SK-N-SH (cell line): ENCODE measurements around the gene INPPL1. TPM values are rescaled to one million over a fixed set of nuclear protein-coding genes. Genes with fewer than 3 reads are reported as not detected.

Experiments
- CTCF ChIA-PET: fragments of 300-600, 350-600 bp; formaldehyde crosslinking; extraction: SDS; loops from one replicate; lab custom pipeline; 2021; lab: Yijun Ruan, JAX
- POLR2A ChIA-PET: fragments of 350-600 bp; sonication (Branson Sonifier 250); formaldehyde crosslinking; extraction: SDS; loops from one replicate; lab custom pipeline; 2020; ENCODE audit warnings: antibody characterized with exemption, inconsistent platforms; lab: Yijun Ruan, JAX
- DNase-seq: peaks from one replicate; pipeline ENCODE4 v3.0.0; 2012
- H2AFZ ChIP-seq: fragments of 200-600 bp; sonication (generic); 2 replicates; pipeline ENCODE4 v1.8.1; 2016; ENCODE audit warnings: antibody characterized with exemption, mild to moderate bottlenecking, low read depth
- H3F3A ChIP-seq: fragments of 200-600 bp; sonication (generic); replicated peaks from 2 replicates; pipeline ENCODE3; 2016; ENCODE audit warnings: antibody characterized with exemption, mild to moderate bottlenecking; ENCODE audit not compliant: insufficient read depth
- H3K27ac ChIP-seq, 2 experiments: fragments of 200-500 bp in 1 of 2; fragments of 200-600 bp in 1 of 2; sonication (Bioruptor generic) in 1 of 2; sonication (generic), shearing (Covaris generic) in 1 of 2; 2 replicates each; pipeline versions ENCODE4 v1.5.1 to v1.6.1; 2014 to 2016; ENCODE audit warnings: low read depth in 2 of 2, inconsistent platforms in 1 of 2, low read length in 1 of 2, mild to moderate bottlenecking in 1 of 2, mixed read lengths in 1 of 2
- H3K27me3 ChIP-seq: fragments of 200-600 bp; sonication (generic), shearing (Covaris generic); 2 replicates; pipeline ENCODE4 v1.6.1; 2016; ENCODE audit warnings: mixed run types; ENCODE audit not compliant: insufficient read depth
- H3K36me3 ChIP-seq, 2 experiments: fragments of 200-500 bp in 1 of 2; fragments of 200-600 bp in 1 of 2; sonication (Bioruptor generic) in 1 of 2; sonication (generic) in 1 of 2; replicated peaks in 1 of 2; 2 replicates each; pipeline versions ENCODE3 to v1.5.1; 2014 to 2016; ENCODE audit warnings: low read length in 1 of 2, mild to moderate bottlenecking in 1 of 2; ENCODE audit not compliant: insufficient read depth in 2 of 2, control insufficient read depth in 1 of 2
- H3K4me1 ChIP-seq, 2 experiments: fragments of 200-500 bp in 1 of 2; fragments of 200-600 bp in 1 of 2; sonication (Bioruptor generic) in 1 of 2; sonication (generic), shearing (Covaris generic) in 1 of 2; 2 replicates each; pipeline versions ENCODE4 v1.5.1 to v1.6.1; 2014 to 2016; ENCODE audit warnings: low read depth in 1 of 2, low read length in 1 of 2, mixed run types in 1 of 2; ENCODE audit not compliant: insufficient read depth in 2 of 2, control insufficient read depth in 1 of 2
- H3K4me2 ChIP-seq: fragments of 200-600 bp; sonication (generic), shearing (Covaris generic); 2 replicates; pipeline ENCODE4 v1.6.1; 2017; ENCODE audit warnings: mixed run types
- H3K4me3 ChIP-seq, 2 experiments: fragments of 200-500 bp in 1 of 2; fragments of 200-600 bp in 1 of 2; sonication (Bioruptor generic) in 1 of 2; sonication (generic), shearing (Covaris generic) in 1 of 2; 2 replicates each; pipeline versions ENCODE4 v1.5.1 to v1.8.1; 2014 to 2016; ENCODE audit warnings: low read depth in 2 of 2, inconsistent platforms in 1 of 2, low read length in 1 of 2, mild to moderate bottlenecking in 1 of 2, mixed read lengths in 1 of 2, moderate library complexity in 1 of 2
- H3K79me2 ChIP-seq: fragments of 200-600 bp; sonication (generic); 2 replicates; pipeline ENCODE4 v1.8.1; 2017; ENCODE audit warnings: mild to moderate bottlenecking; ENCODE audit not compliant: insufficient read depth
- H3K9ac ChIP-seq: fragments of 200-600 bp; sonication (generic); 2 replicates; pipeline ENCODE4 v1.6.1; 2017; ENCODE audit warnings: mixed run types
- H3K9me2 ChIP-seq: fragments of 200-600 bp; sonication (generic); 2 replicates; pipeline ENCODE4 v1.6.1; 2017; ENCODE audit warnings: mixed run types
- H3K9me3 ChIP-seq: fragments of 200-600 bp; sonication (generic); 2 replicates; pipeline ENCODE4 v1.6.1; 2017; ENCODE audit warnings: mixed run types, mild to moderate bottlenecking, moderate library complexity
- H4K20me1 ChIP-seq: fragments of 200-600 bp; sonication (generic); 2 replicates; pipeline ENCODE4 v1.6.1; 2017; ENCODE audit warnings: mild to moderate bottlenecking, mixed run types; ENCODE audit not compliant: insufficient read depth
- EP300 ChIP-seq, 2 experiments: IDR thresholded peaks; 2 replicates each; pipeline versions ENCODE4 v1.4.0 to v1.6.1; 2012; ENCODE audit warnings: borderline replicate concordance in 1 of 2, low read depth in 1 of 2, low read length in 1 of 2
- EZH2phosphoT487 ChIP-seq: fragments of 200-600 bp; sonication (generic); IDR thresholded peaks from 2 replicates; pipeline ENCODE4 v1.6.1; 2017; ENCODE audit warnings: low read depth, mixed run types, mild to moderate bottlenecking, antibody characterized with exemption, moderate library complexity, borderline replicate concordance
- FOSL2 ChIP-seq: IDR thresholded peaks from 2 replicates; pipeline ENCODE4 v1.4.0; 2012; ENCODE audit warnings: low read depth, mild to moderate bottlenecking, moderate library complexity, borderline replicate concordance
- GABPA ChIP-seq: IDR thresholded peaks from 2 replicates; pipeline ENCODE4 v1.4.0; 2012; ENCODE audit warnings: low read depth, mild to moderate bottlenecking
- JUND ChIP-seq: IDR thresholded peaks from 2 replicates; pipeline ENCODE4 v1.4.0; 2012
- MEF2A ChIP-seq: IDR thresholded peaks from 2 replicates; pipeline ENCODE4 v1.4.0; 2012; ENCODE audit warnings: low read depth, borderline replicate concordance
- NFIC ChIP-seq: IDR thresholded peaks from 2 replicates; pipeline ENCODE4 v1.4.0; 2012; ENCODE audit warnings: borderline replicate concordance
- RFX5 ChIP-seq: IDR thresholded peaks from 2 replicates; pipeline ENCODE4 v1.6.1; 2012; ENCODE audit warnings: mild to moderate bottlenecking, improper control_type of control experiment, low read length
- SIN3A ChIP-seq: IDR thresholded peaks from 2 replicates; pipeline ENCODE4 v1.6.1; 2012; ENCODE audit warnings: low read depth, mild to moderate bottlenecking, low read length, moderate library complexity, borderline replicate concordance
- SMC3 ChIP-seq: IDR thresholded peaks from 2 replicates; pipeline ENCODE4 v1.6.1; 2012; ENCODE audit warnings: low read depth, low read length, improper control_type of control experiment
- WGBS: methylation state at CpG from one replicate; pipeline ENCODE4 v1.1.6; 2017; ENCODE audit warnings: low lambda C conversion rate; 5-methylcytosine and 5-hydroxymethylcytosine counted together
- polyA plus RNA-seq, 3 experiments: library from polyadenylated mRNA; depleted of rRNA; stranded (reverse); fragments of >200 nt; gene quantifications; 2 replicates each; pipeline ENCODE4 v1.2.3, GENCODE V29; 2012
- TF ChIP-seq, protein P1 (sequence below): fragments of 150-350 bp; IDR thresholded peaks from 2 replicates; pipeline ENCODE4 v1.6.1; 2016; ENCODE audit warnings: mild to moderate bottlenecking, low read depth, low read length
- TF ChIP-seq, protein P2 (sequence below): IDR thresholded peaks from 2 replicates; pipeline ENCODE4 v1.4.0; 2012; ENCODE audit warnings: low read depth, borderline replicate concordance
- TF ChIP-seq, protein P3 (sequence below): IDR thresholded peaks from 2 replicates; pipeline ENCODE4 v1.6.1; 2012; ENCODE audit warnings: mild to moderate bottlenecking, low read depth, low read length, moderate library complexity

The INPPL1 gene
- polyA plus RNA-seq, 1 of the 3 experiments (the other 2 are of a cell fraction): 123 TPM

DNA sequence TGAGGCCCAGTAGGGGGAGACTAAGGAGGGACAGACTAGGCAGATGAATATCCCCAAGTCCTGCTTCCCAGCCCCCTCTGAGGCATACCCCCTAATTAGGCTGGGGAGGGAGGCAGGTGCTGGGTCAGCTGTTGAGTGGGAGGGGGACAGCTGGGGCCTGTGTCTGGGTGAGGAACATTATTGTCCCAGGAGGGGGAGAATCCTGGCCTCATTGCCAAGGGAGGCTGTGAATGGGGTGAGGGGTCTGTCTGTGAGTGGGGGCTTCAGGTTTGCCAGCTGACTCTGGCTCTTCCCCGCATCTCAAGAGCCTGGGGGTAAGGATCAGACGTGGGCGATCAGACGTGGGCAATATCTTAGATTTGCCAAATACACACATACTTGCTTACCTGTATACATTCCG is 2.1 kb downstream of the INPPL1 start:
- Histone ChIP-seq H3K9me2 (no peaks in the 10 kb centered on the region), H3K4me2 (peak overlapping the region; percentile 100; the same call in 1 of the 2 replicates), H3K9ac (no peak overlapping the region), H3K79me2 (peaks cover 60% of the 10 kb centered on the region), H3K9me3 (no peaks in the 10 kb centered on the region), H3K4me3 (no peak overlapping the region; a peak in 1 of 4 replicates), H3K27me3 (no peaks in the 10 kb centered on the region), H3K4me1 (peaks cover 5 to 34% of the 10 kb centered on the region in 2 experiments; a peak in 3 of 4 replicates), H2AFZ (no peak overlapping the region), H3F3A (peaks cover 3% of the 10 kb centered on the region), H3K27ac (0 out of 4 replicates have a peak overlapping the region, but pooled peaks of 1 of the 2 experiments have one; percentile 43), H3K36me3 (peaks cover 48 to 54% of the 10 kb centered on the region in 2 experiments), H4K20me1 (peaks cover 49% of the 10 kb centered on the region)
- WGBS: 91% methylated on average over 4 of the region's 5 CpGs
- ChIA-PET CTCF (interaction anchor here (0.7 to 9.1 kb wide), 7 partner anchors 10 to 207 kb away, joined by 3 to 73 read pairs (median 5); partner anchors contain the start of gene CLPB), POLR2A (interaction anchor here (2.2 to 8.7 kb wide), 2 partner anchors 10 to 204 kb away, joined by 6 to 131 read pairs; no protein-coding TSS in a partner anchor)
- no peak for DNase-seq
- no peak for TF ChIP-seq NFIC
- TF ChIP-seq EZH2phosphoT487: no peak
- TF ChIP-seq SIN3A: no peak
- no peak for TF ChIP-seq JUND
- TF ChIP-seq EP300 (IDR thresholded peaks at IDR 0.05; ENCODE audit: borderline replicate concordance in 1 of 2, low read depth in 1 of 2, low read length in 1 of 2): no peak
- TF ChIP-seq, protein P1, sequence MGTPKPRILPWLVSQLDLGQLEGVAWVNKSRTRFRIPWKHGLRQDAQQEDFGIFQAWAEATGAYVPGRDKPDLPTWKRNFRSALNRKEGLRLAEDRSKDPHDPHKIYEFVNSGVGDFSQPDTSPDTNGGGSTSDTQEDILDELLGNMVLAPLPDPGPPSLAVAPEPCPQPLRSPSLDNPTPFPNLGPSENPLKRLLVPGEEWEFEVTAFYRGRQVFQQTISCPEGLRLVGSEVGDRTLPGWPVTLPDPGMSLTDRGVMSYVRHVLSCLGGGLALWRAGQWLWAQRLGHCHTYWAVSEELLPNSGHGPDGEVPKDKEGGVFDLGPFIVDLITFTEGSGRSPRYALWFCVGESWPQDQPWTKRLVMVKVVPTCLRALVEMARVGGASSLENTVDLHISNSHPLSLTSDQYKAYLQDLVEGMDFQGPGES: no peak
- no peak for TF ChIP-seq SMC3
- no peak for TF ChIP-seq FOSL2
- TF ChIP-seq, protein P2, sequence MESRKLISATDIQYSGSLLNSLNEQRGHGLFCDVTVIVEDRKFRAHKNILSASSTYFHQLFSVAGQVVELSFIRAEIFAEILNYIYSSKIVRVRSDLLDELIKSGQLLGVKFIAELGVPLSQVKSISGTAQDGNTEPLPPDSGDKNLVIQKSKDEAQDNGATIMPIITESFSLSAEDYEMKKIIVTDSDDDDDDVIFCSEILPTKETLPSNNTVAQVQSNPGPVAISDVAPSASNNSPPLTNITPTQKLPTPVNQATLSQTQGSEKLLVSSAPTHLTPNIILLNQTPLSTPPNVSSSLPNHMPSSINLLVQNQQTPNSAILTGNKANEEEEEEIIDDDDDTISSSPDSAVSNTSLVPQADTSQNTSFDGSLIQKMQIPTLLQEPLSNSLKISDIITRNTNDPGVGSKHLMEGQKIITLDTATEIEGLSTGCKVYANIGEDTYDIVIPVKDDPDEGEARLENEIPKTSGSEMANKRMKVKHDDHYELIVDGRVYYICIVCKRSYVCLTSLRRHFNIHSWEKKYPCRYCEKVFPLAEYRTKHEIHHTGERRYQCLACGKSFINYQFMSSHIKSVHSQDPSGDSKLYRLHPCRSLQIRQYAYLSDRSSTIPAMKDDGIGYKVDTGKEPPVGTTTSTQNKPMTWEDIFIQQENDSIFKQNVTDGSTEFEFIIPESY: no peak
- TF ChIP-seq, protein P3, sequence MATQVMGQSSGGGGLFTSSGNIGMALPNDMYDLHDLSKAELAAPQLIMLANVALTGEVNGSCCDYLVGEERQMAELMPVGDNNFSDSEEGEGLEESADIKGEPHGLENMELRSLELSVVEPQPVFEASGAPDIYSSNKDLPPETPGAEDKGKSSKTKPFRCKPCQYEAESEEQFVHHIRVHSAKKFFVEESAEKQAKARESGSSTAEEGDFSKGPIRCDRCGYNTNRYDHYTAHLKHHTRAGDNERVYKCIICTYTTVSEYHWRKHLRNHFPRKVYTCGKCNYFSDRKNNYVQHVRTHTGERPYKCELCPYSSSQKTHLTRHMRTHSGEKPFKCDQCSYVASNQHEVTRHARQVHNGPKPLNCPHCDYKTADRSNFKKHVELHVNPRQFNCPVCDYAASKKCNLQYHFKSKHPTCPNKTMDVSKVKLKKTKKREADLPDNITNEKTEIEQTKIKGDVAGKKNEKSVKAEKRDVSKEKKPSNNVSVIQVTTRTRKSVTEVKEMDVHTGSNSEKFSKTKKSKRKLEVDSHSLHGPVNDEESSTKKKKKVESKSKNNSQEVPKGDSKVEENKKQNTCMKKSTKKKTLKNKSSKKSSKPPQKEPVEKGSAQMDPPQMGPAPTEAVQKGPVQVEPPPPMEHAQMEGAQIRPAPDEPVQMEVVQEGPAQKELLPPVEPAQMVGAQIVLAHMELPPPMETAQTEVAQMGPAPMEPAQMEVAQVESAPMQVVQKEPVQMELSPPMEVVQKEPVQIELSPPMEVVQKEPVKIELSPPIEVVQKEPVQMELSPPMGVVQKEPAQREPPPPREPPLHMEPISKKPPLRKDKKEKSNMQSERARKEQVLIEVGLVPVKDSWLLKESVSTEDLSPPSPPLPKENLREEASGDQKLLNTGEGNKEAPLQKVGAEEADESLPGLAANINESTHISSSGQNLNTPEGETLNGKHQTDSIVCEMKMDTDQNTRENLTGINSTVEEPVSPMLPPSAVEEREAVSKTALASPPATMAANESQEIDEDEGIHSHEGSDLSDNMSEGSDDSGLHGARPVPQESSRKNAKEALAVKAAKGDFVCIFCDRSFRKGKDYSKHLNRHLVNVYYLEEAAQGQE: no peak
- TF ChIP-seq GABPA: no peak
- TF ChIP-seq MEF2A: no peak
- no peak for TF ChIP-seq RFX5
- TF ChIP-seq, all 33 proteins: peak for 0
